C4-2B (cell line): ENCODE measurements around the gene PDE4D.

Source experiments
- ZFX ChIP-seq: fragments of 450-650 bp; IDR thresholded peaks from 2 replicates; pipeline ENCODE4 v1.6.1; 2017
- TF ChIP-seq, protein P1 (sequence below): fragments of 450-650 bp; conservative IDR thresholded peaks from 2 replicates; pipeline ENCODE4 v1.5.1; 2017; ENCODE audit warnings: mild to moderate bottlenecking

DNA sequence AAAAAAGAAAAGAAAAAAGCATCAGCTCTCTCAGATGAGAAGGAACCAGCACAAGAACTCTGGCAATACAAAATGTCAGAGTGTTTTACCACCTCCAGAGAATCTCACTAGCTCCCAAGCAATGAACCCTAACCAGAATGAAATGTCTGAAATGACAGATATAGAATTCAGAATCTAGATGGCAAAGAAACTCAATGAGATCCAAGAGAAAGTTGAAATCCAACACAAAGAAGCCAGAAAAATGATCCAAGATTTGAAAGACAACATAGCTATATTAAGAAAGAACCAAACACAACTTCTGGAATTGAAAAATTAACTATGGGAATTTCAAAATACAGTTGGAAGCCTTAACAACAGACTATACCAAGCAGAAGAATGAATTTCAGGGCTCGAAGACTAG, 396.3 kb downstream of the PDE4D start:
- TF ChIP-seq, protein P1, sequence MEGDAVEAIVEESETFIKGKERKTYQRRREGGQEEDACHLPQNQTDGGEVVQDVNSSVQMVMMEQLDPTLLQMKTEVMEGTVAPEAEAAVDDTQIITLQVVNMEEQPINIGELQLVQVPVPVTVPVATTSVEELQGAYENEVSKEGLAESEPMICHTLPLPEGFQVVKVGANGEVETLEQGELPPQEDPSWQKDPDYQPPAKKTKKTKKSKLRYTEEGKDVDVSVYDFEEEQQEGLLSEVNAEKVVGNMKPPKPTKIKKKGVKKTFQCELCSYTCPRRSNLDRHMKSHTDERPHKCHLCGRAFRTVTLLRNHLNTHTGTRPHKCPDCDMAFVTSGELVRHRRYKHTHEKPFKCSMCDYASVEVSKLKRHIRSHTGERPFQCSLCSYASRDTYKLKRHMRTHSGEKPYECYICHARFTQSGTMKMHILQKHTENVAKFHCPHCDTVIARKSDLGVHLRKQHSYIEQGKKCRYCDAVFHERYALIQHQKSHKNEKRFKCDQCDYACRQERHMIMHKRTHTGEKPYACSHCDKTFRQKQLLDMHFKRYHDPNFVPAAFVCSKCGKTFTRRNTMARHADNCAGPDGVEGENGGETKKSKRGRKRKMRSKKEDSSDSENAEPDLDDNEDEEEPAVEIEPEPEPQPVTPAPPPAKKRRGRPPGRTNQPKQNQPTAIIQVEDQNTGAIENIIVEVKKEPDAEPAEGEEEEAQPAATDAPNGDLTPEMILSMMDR: no peak
- no peak for TF ChIP-seq ZFX
